ENCODE results near the gene PTBP1.

The PTBP1 gene

DNA sequence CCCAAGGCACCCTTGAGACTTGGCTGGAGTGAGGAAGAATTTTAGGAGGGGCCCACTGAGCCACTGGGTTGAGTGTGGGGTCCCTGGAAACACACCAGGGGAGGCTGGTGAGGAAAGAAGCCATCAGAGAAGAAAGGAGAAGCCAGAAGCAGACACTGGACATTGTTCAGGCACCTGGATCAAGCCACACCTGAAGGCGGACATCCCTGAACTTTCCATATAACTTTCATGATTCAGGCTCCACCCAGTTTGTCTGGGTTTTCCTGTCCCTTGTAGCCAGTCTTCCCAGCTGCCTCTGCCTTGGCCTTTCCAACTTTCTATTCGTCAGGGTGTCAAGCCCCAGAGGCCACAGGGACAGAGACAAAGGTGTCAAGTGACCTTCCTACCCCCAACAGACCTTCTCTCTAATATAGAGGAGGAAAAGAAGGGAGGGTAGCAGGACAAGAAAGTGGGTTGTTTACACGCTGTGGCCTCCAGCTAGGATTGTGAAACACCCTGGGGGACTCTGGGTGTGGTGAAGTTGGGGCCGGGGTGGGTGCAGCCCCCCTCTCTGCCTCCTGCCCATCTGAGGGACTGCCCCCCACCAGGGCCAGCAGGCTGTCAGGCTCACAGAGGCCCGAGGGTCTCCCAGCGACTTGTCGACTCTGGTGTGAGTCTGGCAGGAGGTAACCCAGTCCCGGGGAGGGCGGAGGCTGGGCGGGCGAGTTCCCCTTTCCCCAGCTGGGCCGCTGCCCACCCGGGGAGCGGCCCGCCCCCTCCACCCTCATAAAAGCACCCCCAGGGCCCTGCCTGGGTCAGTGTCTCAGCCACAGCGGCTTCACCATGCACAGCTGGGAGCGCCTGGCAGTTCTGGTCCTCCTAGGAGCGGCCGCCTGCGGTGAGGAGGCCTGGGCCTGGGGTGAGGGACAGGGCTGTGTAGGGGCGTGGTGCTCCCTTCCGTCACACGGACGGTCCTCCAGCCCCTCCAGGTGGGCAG is 61.9 kb downstream of the PTBP1 start, which contains the start of gene CFD:
CFD (plus strand) TSS at position 797 of the 976 bp plus-strand sequence; CDS start at position 823, 26 bp downstream.
- DNase-seq: no peak

- no peak for DNase-seq
Measured at GRCh38 chr19:861141-861755, 64.0 kb downstream of the PTBP1 start.

Data from activated effector memory CD4-positive, alpha-beta T cell treated with anti-CD3 and anti-CD28 coated beads, Interleukin-2, amount 50 U/mL, for 16 hours (primary cell).